NCI-H1048 (cell line): Measurements from ENCODE around the gene SPTLC2.
A peak's percentile ranks its signal among the peaks of the same experiment; 100 is the strongest.
"Not testable (repeated sequence)": the region's sequence is repeated elsewhere in the genome, so short reads cannot be mapped to it uniquely, and the experiment has no call there.

ENCODE experiments used
- DNase-seq: peaks from one replicate; lab custom pipeline; 2025; lab: John Stamatoyannopoulos, UW

SPTLC2 gene, protein sequence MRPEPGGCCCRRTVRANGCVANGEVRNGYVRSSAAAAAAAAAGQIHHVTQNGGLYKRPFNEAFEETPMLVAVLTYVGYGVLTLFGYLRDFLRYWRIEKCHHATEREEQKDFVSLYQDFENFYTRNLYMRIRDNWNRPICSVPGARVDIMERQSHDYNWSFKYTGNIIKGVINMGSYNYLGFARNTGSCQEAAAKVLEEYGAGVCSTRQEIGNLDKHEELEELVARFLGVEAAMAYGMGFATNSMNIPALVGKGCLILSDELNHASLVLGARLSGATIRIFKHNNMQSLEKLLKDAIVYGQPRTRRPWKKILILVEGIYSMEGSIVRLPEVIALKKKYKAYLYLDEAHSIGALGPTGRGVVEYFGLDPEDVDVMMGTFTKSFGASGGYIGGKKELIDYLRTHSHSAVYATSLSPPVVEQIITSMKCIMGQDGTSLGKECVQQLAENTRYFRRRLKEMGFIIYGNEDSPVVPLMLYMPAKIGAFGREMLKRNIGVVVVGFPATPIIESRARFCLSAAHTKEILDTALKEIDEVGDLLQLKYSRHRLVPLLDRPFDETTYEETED

DNA sequence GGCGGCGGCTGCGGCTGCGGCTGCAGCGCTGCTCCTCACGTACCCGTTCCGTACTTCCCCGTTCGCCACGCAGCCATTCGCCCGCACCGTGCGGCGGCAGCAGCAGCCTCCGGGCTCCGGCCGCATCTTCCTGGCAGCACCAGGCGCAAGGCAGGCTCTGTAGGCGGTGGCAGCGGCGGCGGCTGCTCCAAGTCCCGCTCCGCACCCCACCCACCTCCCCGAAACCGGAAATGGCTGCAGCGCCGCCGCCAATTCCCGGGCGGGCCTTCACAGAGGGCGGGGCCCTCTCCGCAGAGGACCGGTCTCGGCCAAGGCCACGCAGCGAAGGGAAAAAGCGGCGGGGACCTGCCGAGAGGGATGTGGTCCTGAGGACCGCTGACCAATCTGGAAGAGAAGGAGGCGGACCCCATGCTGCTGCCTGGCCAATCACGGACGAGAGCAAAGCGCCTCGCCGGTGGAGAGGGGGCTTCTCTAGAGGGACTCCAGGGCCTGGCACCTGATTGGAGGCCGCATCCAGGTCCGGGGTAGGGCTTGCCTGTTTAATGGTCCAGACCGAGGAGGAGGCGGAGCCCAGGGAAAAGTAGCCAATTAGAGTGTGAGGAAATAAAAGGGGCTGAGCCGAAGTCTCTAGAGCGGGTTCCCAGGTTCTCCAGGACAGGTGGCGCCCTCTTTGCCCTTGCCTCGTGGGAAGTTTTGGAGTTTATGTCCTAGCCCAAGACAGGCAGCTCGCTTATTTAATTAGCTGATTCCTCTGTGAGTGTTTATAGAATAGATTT lies at the start of gene SPTLC2:
TSS of gene SPTLC2 (minus strand) at position 184 of the 776 bp plus-strand sequence. CDS start at position 126, 58 bp downstream.
- peak; percentile 99 for DNase-seq

DNA sequence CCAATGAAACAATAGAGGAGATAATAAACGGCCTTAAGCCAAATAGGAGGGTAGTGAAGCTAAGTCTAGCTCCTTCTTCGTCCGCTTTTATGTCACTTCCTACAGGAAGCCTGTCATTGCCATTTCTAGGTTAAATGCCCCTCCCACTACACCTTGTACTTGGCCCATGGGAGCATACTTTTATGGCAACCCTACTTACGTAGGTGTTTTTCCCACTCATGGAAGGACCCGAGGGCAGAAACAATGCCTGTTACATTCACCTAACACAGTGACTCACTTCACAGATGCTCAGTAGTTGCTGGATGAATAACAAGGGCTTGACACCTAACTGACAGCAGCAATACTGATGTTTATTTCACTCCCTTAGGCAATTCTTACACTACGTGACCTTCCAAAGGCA lies 46.9 kb upstream of the SPTLC2 start:
- DNase-seq, result no peak

DNA sequence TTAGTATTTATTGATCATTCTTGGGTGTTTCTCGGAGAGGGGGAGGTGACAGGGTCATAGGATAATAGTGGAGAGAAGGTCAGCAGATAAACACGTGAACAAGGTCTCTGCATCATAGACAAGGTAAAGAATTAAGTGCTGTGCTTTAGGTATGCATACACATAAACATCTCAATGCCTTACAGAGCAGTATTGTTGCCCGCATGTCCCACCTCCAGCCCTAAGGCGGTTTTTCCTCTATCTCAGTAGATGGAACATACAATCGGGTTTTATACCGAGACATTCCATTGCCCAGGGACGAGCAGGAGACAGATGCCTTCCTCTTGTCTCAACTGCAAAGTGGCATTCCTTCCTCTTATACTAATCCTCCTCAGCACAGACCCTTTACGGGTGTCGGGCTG lies 45.1 kb upstream of the SPTLC2 start:
- DNase-seq, result not testable (repeated sequence)

DNA sequence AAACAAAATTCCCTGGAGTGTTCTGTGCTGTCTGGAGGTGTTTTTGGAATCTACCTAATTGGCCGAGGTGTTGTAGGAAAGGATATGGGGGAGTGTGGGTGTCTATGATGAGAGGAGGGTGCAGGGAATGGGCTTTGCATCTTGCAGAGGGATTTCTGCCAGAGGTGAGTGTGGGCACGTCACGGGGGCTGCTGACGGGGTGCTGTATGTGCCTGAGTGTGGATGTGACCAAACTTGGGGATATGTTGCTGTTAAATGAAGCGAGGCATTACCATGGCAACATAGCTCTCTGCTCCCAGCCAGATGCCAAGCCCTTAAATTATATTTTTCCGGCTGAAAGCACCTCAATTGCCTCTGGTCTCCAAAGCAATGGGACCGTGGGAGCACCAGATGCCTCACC lies 44.3 kb upstream of the SPTLC2 start:
- DNase-seq, result no peak

DNA sequence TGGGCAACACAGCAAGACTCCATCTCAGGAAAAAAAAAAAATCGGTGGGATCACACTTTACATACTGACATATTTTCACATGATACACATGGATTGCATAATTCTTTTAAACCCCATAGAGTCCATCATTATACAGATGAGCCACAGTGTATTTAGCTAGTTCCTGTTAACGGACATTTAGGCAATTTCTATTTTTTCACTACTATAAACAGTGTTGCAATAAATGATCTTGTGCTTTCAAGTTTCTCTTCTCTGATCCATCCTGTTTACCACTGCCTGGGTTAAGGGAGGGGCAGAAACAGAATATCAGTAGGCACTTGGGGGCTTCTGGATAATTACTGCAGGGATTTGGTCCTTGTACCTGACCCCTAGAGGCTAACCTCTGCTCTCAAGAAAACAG lies 43.4 kb upstream of the SPTLC2 start:
- no peak for DNase-seq

DNA sequence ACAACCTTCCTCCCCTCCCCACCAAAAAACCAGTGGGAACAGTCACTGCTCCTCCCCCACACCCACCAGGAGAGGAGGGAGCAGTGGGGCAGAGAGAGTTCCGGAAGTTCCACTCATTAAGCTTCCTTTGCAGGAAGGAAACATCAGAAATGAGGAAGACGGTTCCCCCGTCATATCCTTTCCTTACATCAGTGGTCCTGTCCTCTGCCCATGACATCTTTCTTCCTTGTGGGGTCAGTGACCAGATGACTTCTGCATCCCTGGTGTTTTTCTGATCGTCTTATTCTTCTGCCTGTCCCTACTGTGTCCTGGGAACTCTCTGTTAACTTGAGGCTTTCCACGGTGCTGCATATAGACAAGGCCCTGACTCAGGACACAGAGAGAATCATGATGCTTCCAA lies 40.8 kb upstream of the SPTLC2 start:
- no peak for DNase-seq

DNA sequence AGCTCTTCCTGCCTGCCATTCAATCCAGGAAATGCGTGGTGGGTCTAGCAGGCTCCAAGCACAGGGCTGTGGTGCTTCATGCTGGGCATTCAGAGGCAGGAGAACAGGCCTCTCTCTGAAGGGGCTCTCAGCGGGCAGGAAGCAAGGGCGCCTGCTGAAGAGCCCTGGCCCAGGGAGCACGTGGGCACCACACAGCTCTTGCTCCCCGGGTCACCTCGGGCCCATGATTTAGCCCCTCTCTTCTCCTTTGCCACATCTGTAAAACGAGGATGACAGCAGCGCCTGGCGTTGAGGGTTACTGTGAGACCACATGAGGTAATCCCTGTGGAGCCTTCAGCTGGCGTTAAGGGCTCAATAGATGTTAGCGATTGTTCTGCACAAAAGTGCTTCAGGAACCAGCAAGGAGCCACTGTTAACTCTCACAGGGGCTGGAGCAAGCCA lies 37.6 kb upstream of the SPTLC2 start:
- DNase-seq, result no peak

DNA sequence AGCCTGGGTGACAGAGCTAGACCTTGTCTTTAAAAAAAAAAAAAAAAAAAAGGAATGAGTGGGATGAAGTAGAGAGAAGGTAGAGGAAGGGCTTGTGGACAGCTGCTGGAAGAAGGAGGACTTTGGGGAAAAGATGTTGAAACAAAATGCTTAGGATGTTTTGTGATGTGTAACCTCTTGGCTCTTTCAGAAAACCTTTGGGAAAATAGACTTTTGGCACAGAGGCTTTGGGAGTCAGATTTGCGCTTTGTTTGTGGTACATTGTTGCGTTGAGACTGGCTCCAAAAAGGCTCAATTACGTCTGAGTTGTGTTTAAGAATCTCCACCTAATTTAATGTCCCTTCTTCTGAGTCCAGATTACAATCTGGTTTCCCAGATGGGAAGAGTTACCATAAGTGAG lies 32.9 kb upstream of the SPTLC2 start:
- no peak for DNase-seq

DNA sequence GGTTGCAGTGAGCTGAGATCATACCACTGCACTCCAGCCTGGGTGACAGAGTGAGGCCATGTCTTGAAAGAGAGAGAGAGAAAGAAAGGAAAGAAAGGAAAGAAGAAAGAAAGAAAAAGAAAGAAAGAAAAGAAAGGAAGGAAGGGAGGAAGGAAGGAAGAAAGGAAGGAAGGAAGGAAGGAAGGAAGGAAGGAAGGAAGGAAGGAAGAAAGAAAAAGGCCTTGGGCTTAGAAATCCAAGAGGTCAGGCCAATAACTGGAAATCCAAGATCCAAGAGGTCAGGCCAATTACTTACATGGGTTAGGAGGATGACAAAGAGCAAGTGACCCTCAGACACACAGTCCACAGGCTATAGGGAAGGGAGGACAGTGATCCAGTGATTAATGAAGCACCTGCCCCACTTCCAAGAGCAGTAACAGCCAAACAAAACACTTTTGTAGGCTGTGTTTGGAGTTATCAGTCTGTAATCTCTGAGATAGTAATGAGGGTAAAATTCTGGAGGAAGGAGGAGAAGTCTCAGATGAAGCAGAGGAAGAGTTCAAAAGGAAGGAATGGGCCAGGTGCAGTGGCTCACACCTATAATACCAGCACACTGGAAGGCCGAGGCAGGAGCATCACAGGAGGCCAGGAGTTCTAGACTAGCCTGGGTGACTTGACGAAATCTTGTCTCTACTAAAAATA lies 32.2 kb upstream of the SPTLC2 start:
- no peak for DNase-seq

DNA sequence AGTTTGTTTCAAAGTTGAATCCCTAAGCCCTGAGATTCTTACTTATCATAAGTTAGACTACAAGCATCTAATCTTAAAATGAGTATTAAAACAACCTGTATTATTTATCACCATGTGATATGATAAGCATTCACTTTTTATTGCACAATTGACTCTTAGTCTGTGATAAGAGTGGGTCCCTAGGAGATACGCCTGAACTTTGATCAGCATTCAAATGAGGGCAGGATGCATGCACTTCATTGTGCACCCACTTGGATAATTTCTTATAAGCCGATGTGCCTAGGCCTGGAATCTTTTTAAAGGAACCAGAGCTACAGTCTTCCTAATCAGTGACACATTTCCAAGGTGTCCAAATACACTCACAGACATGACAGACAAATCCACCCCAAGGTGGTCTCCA lies 31.4 kb upstream of the SPTLC2 start:
- DNase-seq, result no peak

DNA sequence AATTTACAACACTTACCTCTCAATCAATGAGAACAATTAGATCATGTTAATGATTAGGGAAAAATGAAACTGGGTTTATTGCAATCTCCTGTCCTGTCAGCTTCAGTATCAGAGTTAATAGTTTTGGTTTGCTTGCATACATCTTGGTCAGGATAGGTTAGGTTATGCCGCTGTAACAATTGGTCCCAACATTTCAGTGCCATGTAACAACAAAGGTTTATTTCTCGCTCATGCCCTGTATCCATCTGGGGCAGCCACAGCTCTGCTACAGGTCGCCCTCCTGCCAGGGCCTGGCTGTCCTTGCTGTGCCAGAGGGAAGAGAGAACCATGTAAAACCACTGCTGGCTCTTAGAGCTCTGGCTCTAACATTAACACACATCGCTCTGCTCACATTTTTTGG lies 30.5 kb upstream of the SPTLC2 start:
- DNase-seq, result no peak

DNA sequence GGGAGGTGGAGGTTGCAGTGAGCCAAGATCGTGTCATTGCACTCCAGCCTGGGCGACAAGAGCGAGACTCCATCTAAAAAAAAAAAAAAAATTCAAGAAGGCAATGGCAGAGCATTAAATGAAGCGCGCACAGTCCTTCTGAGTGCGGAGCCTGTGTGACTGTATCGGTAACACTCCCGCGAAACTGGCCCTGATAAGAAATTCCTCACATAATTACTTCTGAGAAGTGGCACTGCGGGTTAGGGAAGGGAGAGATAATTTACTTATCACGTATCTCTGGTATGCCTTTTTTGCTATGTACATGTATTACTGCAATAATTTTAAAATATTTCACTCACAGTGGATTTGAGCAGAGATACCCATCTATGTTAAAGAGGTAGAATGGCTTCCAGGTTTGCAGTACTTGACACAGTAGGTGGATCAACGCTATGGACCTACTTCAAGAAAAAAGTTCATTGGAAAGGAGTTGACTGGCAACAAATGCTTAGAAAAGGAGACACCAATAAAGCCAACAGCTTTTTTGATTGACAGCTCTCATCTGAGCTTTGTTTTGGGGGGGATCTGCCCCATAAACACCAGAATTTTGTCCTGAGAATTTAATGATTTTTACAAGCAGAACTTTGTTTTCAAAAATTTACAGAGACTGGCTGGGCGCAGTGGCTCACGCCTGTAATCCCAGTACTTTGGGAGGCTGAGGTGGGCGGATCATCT lies 29.2 kb upstream of the SPTLC2 start:
- DNase-seq, result no peak

DNA sequence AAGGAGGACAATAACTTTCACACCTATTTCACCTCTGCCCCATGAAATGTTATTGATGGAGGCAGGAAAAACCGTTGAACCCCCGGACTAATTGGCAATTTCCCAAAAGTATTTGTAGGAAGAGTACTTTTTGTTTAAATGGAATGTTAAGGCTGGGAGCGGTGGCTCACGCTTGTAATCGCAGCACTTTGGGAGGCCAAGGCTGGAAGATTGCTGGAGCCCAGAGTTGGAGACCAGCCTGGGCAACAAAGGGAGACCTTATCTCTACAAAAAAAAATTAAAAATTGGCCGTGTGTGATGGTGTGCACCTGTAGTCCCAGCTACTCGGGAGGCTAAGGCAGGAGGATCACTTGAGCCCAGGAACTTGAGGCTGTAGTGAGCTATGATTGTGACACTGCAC lies 26.0 kb upstream of the SPTLC2 start:
- no peak for DNase-seq

DNA sequence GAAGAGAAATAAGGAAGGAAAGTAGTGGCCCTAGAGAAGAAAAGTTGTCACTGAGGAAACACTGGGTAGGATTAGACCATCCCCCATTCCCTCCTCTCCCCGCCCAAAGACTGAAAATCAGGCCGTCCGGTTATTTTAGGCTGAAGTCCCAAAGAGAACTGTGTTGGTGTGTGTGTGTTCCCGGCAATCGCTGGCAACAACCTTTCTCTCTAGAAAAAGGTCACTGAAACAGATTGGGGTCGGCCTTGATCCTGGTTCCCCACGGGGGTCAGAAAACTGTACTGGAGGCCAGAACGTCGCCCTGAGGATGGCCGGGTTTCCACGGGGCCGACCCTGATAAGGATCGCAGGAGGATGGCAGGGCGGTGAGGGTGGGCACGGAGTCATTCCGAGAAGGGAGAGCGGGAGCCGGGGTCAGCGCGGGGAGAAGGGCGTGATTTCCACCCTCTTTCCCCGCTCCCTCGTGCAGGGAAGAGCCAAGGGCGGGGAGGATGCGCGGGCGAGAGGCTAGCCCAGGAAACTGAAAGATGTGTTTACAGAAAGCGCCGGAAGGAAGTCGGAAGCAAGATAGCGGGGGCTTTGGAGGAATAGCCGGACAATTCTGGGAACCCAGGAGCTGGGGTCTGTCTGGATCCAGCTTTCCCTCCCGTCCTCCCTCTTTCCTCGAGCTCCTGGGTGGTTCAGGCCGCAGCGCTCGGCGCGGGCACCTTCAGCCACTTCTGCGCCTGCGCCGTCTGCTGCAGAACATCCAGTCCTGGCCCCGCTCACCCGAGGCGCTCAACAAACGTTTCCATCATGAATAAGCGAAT lies 25.3 kb upstream of the SPTLC2 start:
- DNase-seq, result no peak

DNA sequence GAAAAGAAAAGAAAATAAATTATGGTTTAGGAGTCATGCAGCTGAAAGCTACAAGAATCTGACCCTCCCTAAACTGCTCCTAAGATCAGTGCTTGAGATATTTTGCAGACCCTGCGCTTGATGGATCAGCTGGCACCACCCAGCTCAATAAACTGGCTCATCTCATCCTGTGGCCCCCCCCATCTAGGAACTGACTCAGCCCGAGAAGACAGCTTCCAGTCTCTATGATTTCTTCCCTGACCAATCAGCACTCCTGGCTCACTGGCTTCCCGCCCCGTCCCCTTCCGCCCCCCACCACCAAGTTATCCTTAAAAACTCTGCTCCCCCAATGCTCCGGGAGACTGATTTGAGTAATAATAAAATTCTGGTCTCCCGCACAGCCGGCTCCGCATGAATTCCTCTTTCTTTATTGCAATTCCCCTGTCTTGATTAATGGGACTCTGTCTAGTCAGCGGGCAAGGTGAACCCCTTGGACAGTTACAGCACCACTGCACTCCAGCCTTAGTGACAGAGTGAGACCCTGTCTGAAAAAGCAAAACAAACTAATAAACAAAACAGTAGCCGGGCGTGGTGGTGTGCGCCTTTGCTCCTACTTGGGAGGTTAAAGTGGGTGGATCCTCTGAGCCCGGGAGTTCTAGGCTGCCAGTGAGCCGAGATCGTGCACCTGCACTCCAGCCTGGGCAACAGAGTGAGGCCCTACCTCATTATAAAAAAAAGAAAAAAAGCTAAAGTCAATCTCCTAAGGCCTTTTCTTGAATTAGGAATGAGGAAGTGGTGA lies 24.5 kb upstream of the SPTLC2 start:
- DNase-seq, result no peak

DNA sequence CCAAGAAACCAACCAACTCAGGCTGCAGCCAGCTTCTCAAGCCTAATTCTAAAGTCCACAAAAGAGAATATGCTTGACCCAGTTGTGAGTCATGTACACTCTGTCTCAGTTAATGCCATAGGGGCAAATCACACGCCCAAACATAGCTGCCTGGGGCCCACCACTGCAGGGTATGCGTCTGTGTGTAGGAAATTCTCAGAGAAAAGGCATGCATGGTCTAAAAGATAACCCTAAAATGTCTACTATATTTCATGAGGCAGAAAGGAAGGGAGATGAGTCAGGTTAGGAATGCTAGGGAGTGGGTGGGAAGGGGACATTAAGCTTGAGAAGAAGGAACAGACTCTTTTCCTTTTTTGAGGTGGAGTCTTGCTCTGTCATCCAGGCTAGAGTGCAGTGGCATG lies 22.3 kb upstream of the SPTLC2 start:
- DNase-seq, result no peak

DNA sequence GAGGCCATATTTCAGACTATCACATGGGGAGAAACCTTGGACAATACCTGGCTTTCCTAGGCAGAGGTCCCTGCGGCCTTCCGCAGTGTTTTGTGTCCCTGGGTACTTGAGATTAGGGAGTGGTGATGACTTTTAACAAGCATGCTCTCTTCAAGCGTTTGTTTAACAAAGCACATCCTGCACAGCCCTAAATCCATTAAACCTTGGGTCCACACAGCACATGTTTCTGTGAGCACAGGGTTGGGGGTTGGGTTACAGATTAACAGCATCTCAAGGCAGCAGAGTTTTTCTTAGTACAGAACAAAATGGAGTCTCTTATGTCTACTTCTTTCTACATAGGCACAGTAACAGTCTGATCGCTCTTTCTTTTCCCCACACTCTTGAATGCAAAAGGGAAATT lies 19.4 kb upstream of the SPTLC2 start:
- DNase-seq, result not testable (repeated sequence)

DNA sequence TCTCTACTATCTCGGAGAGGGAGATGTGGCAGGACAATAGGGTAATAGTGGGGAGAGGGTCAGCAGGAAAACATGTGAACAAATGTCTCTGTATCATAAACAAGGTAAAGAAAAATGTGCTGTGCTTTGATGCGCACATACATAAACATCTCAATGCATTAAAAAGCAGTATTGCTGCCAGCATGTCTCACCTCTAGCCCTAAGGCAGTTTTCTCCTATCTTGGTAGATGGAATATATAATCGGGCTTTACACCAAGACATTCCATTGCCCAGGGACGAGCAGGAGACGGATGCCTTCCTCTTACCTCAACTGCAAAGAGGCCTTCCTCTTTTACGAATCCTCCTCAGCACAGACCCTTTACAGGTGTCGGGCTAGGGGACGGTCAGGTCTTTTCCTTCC lies 19.0 kb upstream of the SPTLC2 start:
- not testable (repeated sequence) for DNase-seq

DNA sequence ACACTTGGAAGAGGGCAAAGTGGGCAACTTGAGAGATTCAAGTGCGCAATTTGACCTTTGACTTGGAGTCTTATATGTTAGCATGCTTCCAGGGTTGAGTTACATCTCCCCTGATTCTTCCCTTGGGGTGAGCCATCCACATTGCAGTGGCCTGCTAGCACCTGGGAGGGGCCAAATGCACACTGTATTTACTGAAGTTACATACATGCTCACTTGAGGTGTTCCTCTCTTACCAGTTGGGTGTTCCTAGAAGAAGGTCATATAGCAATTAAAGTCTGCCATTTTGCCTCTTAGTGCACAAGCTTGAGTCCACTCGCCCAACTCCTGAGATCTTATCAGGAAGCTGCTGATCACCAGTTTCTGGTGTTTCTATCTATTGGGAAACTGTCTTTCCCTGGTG lies 13.7 kb upstream of the SPTLC2 start:
- DNase-seq, result no peak

DNA sequence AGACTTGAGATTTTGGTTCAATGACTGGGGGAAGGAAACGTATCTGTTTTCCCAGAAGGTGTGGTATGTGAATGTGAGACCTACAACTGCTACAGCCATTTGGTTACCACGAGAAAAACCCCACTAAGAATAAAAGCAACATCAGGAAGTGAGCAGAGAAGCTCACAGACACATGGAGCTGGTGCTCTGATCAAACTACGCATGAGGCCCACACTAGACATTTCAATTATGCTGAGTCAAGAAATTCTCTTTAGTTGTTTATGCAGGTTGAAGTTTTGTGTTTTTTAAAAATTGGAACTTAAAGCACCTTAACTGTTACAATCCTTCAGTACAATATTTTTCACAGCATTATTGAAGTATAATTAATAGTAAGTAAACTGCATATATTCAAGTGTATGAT lies 8.9 kb upstream of the SPTLC2 start:
- no peak for DNase-seq
